Hepatocyte (in vitro differentiated cells): ENCODE results near the gene CLIP3. TPM values are rescaled to one million over a fixed set of nuclear protein-coding genes. Genes with fewer than 3 reads are reported as not detected.

Experiments
- DNase-seq: peaks from one replicate; pipeline ENCODE4 v3.0.0-alpha.2; 2016; ENCODE audit warnings: low spot score
- H2AFZ ChIP-seq: fragments of 200-600 bp; sonication (generic); 2 replicates; pipeline ENCODE4 v1.6.0; 2016; ENCODE audit warnings: antibody characterized with exemption, mild to moderate bottlenecking
- H3K27ac ChIP-seq: fragments of 200-600 bp; sonication (generic); 2 replicates; pipeline ENCODE4 v1.5.1; 2016; ENCODE audit warnings: mild to moderate bottlenecking
- H3K27me3 ChIP-seq: fragments of 200-600 bp; sonication (generic); 2 replicates; pipeline ENCODE4 v1.6.1; 2016
- H3K36me3 ChIP-seq: fragments of 200-600 bp; sonication (generic); replicated peaks from 2 replicates; pipeline ENCODE4 v1.5.1; 2016; ENCODE audit warnings: low read depth; ENCODE audit not compliant: insufficient read depth
- H3K4me1 ChIP-seq: fragments of 200-600 bp; sonication (generic); 2 replicates; pipeline ENCODE4 v1.5.1; 2016; ENCODE audit warnings: mild to moderate bottlenecking, moderate library complexity; ENCODE audit not compliant: insufficient read depth
- H3K4me2 ChIP-seq: fragments of 200-600 bp; sonication (generic); 2 replicates; pipeline ENCODE4 v1.6.0; 2016
- H3K4me3 ChIP-seq: fragments of 200-600 bp; sonication (generic); 2 replicates; pipeline ENCODE4 v1.5.1; 2016; ENCODE audit warnings: mild to moderate bottlenecking
- H3K79me2 ChIP-seq: fragments of 200-600 bp; sonication (generic); 2 replicates; pipeline ENCODE4 v1.6.0; 2017; ENCODE audit warnings: mild to moderate bottlenecking
- H3K9me2 ChIP-seq: fragments of 200-600 bp; sonication (generic); replicated peaks from 2 replicates; pipeline ENCODE4 v1.6.0; 2017; ENCODE audit warnings: mild to moderate bottlenecking; ENCODE audit not compliant: insufficient read depth
- H3K9me3 ChIP-seq: fragments of 200-600 bp; sonication (generic); 2 replicates; pipeline ENCODE4 v1.5.1; 2016; ENCODE audit warnings: low read depth, mild to moderate bottlenecking
- H4K20me1 ChIP-seq: fragments of 200-600 bp; sonication (generic); 2 replicates; pipeline ENCODE4 v1.6.0; 2016; ENCODE audit warnings: mild to moderate bottlenecking; ENCODE audit not compliant: insufficient read depth, poor library complexity, severe bottlenecking
- CTCF ChIP-seq: fragments of 200-600 bp; sonication (generic); IDR thresholded peaks from 2 replicates; pipeline ENCODE4 v1.5.1; 2016; ENCODE audit warnings: antibody characterized with exemption, mild to moderate bottlenecking; ENCODE audit not compliant: poor library complexity
- EZH2 ChIP-seq: fragments of 200-600 bp; sonication (generic); IDR thresholded peaks from 2 replicates; pipeline ENCODE4 v1.6.1; 2016; ENCODE audit warnings: antibody characterized with exemption, mild to moderate bottlenecking, borderline replicate concordance
- EZH2phosphoT487 ChIP-seq: fragments of 200-600 bp; sonication (generic); IDR thresholded peaks from one replicate; pipeline ENCODE4 v1.6.1; 2018; ENCODE audit warnings: antibody characterized with exemption, mild to moderate bottlenecking, low read depth, moderate library complexity; ENCODE audit not compliant: unreplicated experiment, severe bottlenecking
- WGBS: methylation state at CpG from one replicate; pipeline ENCODE4 v1.1.6; 2016; ENCODE audit warnings: low lambda C conversion rate; ENCODE audit errors: missing lambda C conversion rate; 5-methylcytosine and 5-hydroxymethylcytosine counted together
- polyA plus RNA-seq: library from polyadenylated mRNA; unstranded; fragments of >200 nt; fragmentation: Nextera tagmentation; extraction: Ambion mirVana; gene quantifications from 2 replicates; pipeline ENCODE4 v1.2.1, GENCODE V29; 2016
- total RNA-seq: library from RNA; depleted of rRNA; stranded (reverse); fragments of >200 nt; gene quantifications from 2 replicates; pipeline ENCODE4 v1.2.3, GENCODE V29; 2014

Gene CLIP3
- total and polyA plus RNA-seq, 2 experiments from 2014 or later, result 5.1 to 19.5 TPM

- WGBS, result 97% methylated on average over 6 of the region's 6 CpGs
- Histone ChIP-seq H4K20me1 (no peaks in the 10 kb centered on the region), H3K27ac (no peak overlapping the region), H3K4me3 (no peak overlapping the region), H3K9me3 (no peaks in the 10 kb centered on the region), H3K4me2 (no peak overlapping the region), H3K36me3 (no peaks in the 10 kb centered on the region), H3K27me3 (no peaks in the 10 kb centered on the region), H3K79me2 (peaks cover 2% of the 10 kb centered on the region), H3K9me2 (no peaks in the 10 kb centered on the region), H2AFZ (no peak overlapping the region), H3K4me1 (peaks cover 3% of the 10 kb centered on the region)
- TF ChIP-seq EZH2phosphoT487 (no peak), CTCF (no peak), EZH2 (no peak)
- DNase-seq, result no peak
Measured at GRCh38 chr19:36027696-36028095, 5.0 kb downstream of the CLIP3 start.

DNA sequence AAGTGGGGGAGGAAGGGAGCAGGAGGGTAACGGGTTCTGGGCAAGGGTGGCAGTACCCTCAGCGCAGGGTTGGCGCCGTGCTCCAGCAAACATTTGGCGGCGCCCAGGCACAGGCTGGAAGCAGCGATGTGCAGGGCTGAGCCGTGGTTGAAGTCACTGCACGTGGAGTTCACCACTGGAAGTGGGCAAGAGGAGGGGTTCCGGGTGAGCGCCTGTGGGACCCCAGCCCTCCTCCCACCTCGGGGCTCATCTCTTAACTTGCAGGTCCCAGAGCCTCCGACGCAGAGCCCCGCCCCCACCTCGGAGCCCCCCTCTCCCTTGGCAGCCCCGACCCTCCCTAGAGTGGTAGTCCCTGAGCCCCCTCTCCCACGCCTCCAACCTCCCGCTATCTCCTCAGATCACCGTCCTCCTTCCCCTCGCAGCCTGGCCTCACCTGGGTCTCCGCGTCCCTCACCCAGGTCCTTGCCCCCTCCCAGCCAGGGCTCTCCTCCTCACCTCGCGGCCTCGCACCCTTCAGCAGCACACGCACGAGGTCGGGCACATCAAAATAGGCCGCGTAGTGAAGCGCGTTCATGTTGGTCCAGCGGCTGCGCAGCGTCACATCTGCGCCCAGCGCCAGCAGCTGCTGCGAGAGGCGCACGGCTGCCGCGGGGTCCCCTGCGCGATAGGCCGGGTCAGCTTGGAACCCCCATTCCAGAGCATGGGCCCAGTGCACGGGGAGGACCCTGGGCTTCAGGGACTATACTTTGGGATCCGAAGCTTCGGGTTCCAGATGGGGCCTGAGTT is 6.4 kb downstream of the CLIP3 start:
- Histone ChIP-seq H3K9me2 (no peaks in the 10 kb centered on the region), H3K27ac (no peak overlapping the region), H3K4me1 (no peaks in the 10 kb centered on the region), H3K4me2 (no peak overlapping the region), H3K9me3 (no peaks in the 10 kb centered on the region), H4K20me1 (no peaks in the 10 kb centered on the region), H3K36me3 (no peaks in the 10 kb centered on the region), H3K27me3 (no peaks in the 10 kb centered on the region), H3K4me3 (no peak overlapping the region), H3K79me2 (no peaks in the 10 kb centered on the region), H2AFZ (no peak overlapping the region)
- no peak for DNase-seq
- WGBS, result 97% methylated on average over 43 of the region's 49 CpGs
- TF ChIP-seq CTCF, result no peak
- TF ChIP-seq EZH2, result no peak
- no peak for TF ChIP-seq EZH2phosphoT487

DNA sequence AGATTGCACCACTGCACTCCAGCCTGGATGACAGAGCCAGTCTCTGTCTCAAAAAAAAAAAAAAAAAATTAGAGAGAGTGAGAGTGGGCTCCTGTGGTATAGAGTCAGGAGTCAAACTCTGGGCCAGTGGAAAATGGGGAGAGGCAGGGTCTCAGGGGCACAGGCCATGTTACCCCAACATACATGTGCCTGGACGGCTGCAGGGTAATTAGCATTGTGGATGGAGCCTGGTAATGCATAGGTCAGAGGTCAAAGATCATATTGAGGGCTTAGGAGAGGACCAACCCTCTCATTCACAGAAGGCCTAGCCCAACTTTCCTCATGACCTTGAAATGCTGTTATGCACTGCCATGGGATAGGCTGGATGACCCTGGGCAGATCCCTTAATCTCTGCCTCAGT is 7.1 kb downstream of the CLIP3 start:
- TF ChIP-seq EZH2phosphoT487 (no peak), EZH2 (no peak), CTCF (no peak)
- no peak for DNase-seq
- H3K4me2 ChIP-seq, result no peak overlapping the region
- no peak overlapping the region for H3K4me3 ChIP-seq
- H3K9me3 ChIP-seq, result no peaks in the 10 kb centered on the region
- no peak overlapping the region for H3K27ac ChIP-seq
- no peaks in the 10 kb centered on the region for H4K20me1 ChIP-seq
- H3K4me1 ChIP-seq, result no peaks in the 10 kb centered on the region
- no peaks in the 10 kb centered on the region for H3K27me3 ChIP-seq
- H3K79me2 ChIP-seq, result no peaks in the 10 kb centered on the region
- H3K36me3 ChIP-seq, result no peaks in the 10 kb centered on the region
- 56% methylated on average over 1 of the region's 1 CpG for WGBS
- H3K9me2 ChIP-seq, result no peaks in the 10 kb centered on the region
- no peak overlapping the region for H2AFZ ChIP-seq
